ENCODE results near the gene VAMP1.
A peak's percentile ranks its signal among the peaks of the same experiment; 100 is the strongest.

VAMP1 gene

DNA sequence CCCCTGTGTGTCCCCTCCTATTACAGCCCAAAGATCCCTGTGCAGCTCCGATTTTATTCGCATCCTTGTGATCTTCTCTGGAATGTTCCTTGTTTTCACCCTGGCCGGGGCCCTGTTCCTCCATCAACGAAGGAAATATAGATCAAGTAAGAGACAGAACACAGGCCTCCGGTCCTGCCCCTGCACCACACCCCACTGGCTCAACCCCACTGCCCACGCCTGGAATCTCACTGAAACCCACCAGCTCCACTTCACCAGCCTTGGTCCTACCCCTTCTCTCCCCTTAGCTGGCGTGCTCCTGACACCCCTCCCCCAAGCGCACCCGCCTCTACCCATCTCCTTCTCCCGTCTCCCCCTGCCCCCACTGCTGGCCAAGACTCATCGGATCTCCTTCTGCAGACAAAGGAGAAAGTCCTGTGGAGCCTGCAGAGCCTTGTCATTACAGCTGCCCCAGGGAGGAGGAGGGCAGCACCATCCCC lies 19.6 kb downstream of the VAMP1 start:
- peak overlapping the region; percentile 78; the same call in 1 of the 2 replicates for H3K4me3 ChIP-seq (ENCODE audit: low read length)
- TF ChIP-seq ZNF274 (IDR thresholded peaks at IDR 0.05; ENCODE audit: low read depth, low read length): no peak

DNA sequence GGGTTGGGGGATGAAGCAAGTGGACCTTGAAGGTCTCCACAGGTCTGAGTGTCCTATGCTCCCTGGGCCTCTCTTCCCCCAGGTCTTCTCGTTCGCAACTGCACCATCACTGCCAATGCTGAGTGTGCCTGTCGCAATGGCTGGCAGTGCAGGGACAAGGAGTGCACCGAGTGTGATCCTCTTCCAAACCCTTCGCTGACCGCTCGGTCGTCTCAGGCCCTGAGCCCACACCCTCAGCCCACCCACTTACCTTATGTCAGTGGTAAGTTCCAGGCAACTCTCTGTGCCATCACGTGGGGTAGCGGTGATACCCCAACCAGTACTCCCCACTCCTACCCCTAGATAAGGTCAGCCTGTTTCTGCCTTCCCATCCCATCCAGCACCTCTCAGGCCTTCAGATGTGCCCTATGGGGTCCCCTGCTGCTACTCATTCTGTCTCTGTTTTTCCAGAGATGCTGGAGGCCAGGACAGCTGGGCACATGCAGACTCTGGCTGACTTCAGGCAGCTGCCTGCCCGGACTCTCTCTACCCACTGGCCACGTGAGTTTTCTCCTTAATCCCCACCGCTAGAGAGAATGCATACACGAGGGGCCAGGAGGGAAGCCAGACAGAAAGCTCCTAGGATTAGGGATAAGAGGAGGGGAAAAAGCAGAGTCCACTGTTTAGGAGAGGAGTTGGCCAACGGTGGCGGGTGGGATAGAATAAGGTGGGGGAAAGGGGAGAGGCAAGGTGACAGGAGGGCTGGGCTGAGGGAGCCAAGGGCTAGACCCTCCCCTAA lies 20.2 kb downstream of the VAMP1 start:
- peak overlapping the region; percentile 78; the same call in 1 of the 2 replicates for H3K4me3 ChIP-seq (ENCODE audit: low read length)
- TF ChIP-seq ZNF274 (IDR thresholded peaks at IDR 0.05; ENCODE audit: low read depth, low read length): no peak

DNA sequence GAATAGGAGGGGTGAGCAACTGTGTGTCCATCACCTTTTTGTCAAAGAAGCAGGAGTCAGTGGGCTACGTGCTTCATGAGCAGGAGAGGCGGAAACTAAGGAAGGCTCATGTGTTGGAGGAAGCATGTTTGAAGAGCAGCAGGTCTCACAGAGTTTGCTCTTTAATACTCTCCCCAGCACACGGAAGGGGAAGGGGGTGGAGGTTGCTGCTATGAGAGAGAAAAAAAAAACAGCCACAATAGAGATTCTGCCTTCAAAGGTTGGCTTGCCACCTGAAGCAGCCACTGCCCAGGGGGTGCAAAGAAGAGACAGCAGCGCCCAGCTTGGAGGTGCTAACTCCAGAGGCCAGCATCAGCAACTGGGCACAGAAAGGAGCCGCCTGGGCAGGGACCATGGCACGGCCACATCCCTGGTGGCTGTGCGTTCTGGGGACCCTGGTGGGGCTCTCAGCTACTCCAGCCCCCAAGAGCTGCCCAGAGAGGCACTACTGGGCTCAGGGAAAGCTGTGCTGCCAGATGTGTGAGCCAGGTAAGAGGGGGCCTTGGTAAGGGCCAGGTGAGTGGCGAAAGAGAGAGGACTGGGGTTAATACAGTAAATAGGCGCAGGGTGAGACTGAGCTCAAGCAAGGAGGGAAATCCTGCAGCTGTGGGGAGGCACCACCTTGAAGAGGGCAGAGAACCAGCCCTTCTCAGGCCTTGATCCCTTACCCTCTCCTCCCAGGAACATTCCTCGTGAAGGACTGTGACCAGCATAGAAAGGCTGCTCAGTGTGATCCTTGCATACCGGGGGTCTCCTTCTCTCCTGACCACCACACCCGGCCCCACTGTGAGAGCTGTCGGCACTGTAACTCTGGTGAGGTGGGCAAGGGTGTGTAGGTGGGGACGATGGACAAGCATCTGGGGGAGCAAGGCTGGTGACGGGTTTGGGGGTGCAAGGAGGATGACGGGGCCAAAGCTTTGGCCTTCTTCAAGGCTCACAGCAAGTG lies 25.5 kb downstream of the VAMP1 start, which contains the start of gene CD27:
CD27 (plus strand) TSS at position 252 of the 985 bp plus-strand sequence; CDS start at position 393, 141 bp downstream.
- peak within 1 kb of the TSS; percentile 42; the same call in 1 of the 2 replicates for H3K4me3 ChIP-seq (ENCODE audit: low read length)

DNA sequence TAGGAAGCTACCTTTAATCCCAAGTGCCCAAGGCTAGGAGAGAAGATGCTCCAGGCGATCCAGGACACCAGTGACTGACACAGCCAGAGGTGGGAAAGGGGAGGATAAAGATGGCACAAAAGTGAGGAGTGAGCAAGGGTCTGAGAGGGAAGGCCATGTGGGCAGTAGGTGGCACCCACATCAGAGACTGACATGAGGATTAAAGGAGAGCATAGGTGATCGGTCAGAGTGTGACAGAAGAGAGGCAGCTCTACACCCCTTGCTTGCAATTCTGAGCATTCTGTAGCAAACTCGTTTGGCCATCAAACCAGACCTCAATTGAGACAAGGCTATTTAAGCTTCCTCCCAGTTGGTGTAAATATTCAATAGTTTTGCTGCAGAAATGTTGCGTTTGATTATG lies 26.4 kb downstream of the VAMP1 start:
- no peak for TF ChIP-seq ZNF274 (IDR thresholded peaks at IDR 0.05; ENCODE audit: low read depth, low read length)
- H3K4me3 ChIP-seq (ENCODE audit: low read length): no peak overlapping the region; the same call in 1 of the 2 replicates

More for the DNA sequence above, 25.5 kb downstream of the VAMP1 start, which contains the start of gene CD27:
- no peak for TF ChIP-seq ZNF274 (IDR thresholded peaks at IDR 0.05; ENCODE audit: low read depth, low read length)

DNA sequence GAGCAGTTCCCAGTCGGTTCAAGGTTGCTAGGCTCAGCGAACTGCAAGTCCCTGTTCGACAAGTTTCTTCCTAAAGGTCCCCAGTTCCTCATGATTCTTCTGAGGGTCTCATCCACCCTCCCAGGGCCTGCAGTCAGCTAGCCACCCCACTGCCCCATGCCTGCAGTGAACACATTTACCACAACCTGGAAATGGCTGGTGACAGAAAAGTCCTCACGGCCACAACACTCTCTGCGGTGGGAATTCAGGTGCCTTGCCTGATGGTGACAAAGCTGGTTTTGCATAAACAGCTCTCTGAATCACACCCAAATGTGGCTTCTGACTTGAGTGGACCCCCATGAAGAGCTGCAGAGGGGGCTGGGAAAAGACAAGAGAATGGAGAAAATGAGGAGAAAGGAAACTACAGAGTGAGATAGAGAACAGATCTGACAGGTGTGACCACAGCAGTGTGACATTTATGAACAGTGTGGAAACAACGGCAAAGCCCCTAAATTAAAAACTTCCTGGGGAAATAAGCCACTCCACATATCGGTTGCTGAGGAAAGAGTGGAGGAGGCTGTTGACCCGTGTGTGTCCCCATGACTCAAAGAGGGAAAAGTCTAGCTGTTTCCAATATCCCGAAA lies 27.0 kb downstream of the VAMP1 start:
- H3K4me3 ChIP-seq (ENCODE audit: low read length): no peak overlapping the region; the same call in 1 of the 2 replicates

DNA sequence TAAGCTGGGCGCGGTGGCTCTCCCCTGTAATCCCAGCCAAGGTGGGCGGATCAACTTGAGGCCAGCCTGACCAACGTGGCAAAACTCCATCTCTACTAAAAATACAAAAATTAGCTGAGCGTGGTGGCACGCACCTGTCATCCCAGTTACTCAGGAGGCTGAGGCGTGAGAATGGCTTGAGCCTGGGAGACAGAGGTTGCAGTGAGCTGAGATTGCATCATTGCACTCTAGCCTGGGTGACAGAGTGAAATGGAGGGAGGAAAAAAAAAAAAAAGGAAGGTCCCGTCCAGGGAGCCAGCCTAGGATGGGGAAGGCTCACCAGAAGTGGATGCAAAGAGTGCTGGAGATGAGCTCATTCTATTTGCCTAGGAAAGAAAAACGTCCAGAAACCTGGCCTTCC lies 27.6 kb downstream of the VAMP1 start:
- no peak for TF ChIP-seq ZNF274 (IDR thresholded peaks at IDR 0.05; ENCODE audit: low read depth, low read length)

More for the DNA sequence above, 27.0 kb downstream of the VAMP1 start:
- no peak for TF ChIP-seq ZNF274 (IDR thresholded peaks at IDR 0.05; ENCODE audit: low read depth, low read length)

DNA sequence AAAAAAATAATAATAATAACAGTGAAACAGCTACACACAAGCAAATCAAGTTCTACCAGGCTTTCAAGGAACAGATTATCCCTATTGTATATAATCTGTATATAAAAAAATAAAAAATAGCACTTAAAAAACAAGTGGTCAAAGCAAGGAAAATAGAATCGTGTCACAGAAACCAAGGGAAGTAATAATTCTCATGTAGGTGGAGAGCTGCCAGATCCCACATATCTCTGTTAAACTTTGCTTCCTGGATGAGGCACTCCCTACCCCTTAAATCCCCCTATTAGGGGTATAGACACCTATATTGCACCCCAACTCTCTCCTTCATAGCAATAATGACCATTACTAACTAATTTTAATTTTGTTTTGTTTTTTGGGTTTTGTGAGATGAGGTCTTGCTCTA lies 30.1 kb downstream of the VAMP1 start:
- no peak overlapping the region for H3K4me3 ChIP-seq (ENCODE audit: low read length)
- TF ChIP-seq ZNF274 (IDR thresholded peaks at IDR 0.05; ENCODE audit: low read depth, low read length): no peak

More for the DNA sequence above, 27.6 kb downstream of the VAMP1 start:
- H3K4me3 ChIP-seq (ENCODE audit: low read length): no peak overlapping the region; the same call in 1 of the 2 replicates

DNA sequence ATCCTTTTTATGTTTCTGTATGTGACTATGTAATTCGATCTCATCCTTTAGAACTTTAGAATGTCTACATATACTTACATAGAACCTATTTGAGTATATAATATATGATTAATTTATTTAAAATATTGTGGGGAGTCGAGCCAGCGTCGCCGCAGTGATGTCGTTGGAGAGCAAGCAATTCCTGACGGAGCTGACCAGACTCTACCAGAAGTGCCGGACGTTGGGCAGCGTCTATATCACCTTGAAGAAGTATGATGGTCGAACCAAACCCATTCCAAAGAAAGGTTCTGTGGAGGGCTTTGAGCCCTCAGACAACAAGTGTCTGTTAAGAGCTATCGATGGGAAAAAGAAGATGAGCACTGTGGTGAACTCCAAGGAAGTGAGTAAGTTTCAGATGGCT lies 32.1 kb downstream of the VAMP1 start:
- no peak overlapping the region for H3K4me3 ChIP-seq (ENCODE audit: low read length)
- no peak for TF ChIP-seq ZNF274 (IDR thresholded peaks at IDR 0.05; ENCODE audit: low read depth, low read length)

DNA sequence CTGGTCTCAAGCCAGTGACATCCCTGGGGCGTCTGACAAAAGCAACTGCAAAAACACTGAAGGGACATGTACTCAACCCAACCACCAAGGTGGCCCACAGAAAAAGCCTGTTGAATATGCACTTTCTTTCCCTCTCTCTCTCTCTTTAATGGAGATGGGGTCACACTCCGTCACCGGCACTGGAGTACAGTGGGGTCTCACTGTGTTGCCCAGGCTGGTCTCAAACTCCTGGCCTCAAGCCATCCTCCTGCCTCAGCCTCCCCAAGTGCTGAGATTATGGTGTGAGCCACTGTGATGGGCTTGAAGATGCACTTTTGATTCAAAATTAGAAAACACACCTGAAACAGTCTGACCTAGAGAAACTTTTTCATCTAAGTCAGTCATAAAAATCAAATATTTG lies 32.9 kb downstream of the VAMP1 start:
- H3K4me3 ChIP-seq (ENCODE audit: low read length): no peak overlapping the region
- no peak for TF ChIP-seq ZNF274 (IDR thresholded peaks at IDR 0.05; ENCODE audit: low read depth, low read length)

DNA sequence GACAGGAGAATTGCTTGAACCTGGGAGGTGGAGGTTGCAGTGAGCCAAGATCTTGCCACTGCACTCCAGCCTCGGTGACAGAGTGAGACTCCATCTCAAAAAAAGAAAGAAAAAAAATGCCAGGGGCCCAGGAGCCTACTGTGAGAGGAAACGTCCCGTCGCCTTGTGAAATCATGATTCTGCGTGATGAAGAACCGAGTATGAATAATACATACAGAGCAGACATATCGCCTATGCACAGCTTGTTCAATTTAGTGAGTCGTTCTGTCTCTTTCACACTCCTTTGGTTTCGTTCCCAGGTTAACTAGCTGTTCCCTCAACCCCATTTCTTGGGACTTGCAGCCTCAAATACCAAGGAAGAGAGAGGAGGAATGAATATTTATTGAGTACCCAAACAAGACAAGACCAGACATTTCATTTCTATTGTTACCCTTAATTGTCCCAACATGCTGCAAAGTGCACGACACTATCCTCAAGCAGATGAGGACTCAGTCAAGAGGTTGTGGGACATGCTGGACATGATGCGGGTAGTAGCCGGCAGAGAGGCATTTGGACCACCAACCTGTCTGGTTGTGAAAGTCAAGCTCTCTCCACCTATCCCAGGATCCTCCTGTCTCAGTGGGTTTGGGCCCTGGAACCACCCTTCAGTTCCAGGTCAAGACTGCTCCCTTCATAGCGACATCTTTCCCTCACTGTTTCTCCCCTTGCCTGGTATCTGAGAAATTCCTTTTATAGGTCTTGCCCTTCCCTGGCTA lies 34.3 kb downstream of the VAMP1 start:
- H3K4me3 ChIP-seq (ENCODE audit: low read length): no peak overlapping the region
- TF ChIP-seq ZNF274 (IDR thresholded peaks at IDR 0.05; ENCODE audit: low read depth, low read length): no peak

DNA sequence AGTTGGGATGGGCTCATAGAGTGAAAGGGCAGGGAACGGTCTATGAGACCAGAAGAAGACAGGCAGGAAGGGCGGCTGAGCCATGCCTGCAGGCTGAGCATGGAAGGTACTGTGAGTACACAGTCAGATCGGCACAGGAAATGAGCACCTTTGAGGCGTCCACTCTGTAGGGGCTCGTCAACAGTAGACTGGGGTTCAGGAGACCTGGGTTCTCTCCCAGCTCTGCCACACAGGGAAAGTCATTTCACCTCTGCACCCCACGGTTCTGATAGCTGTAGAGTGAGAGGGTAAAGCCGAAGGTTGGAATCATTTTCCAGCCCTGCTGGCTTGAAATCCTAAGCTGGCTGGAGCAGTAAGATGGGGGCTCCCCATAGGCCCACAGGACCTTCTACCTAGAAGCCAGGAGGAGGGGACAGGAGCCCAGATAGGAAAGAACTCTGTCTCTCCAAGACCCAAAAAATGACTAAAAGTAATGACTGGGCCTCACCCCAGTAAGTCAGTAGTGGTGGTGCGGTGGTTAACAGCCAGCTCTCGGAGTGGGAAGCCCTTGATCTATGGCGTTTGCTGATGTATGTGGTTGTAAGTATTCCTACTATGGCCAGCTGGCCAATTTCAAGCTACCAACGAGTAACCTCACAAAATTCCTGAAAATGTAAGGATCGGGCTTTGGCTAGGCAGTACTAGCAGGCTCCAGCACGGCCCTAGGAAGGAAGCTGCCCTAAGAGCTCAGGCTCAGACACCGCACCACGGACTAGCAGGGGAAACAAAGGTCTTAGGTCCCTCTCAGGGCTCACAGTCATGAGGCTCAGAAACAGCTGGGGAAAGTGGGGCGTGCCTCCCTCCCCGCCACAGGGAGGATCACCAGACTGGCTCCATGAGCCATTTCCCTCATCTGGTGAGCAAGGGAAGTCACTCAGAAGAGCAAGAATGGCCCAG lies 36.0 kb downstream of the VAMP1 start:
- H3K4me3 ChIP-seq (ENCODE audit: low read length): no peak overlapping the region
- TF ChIP-seq ZNF274 (IDR thresholded peaks at IDR 0.05; ENCODE audit: low read depth, low read length): no peak

DNA sequence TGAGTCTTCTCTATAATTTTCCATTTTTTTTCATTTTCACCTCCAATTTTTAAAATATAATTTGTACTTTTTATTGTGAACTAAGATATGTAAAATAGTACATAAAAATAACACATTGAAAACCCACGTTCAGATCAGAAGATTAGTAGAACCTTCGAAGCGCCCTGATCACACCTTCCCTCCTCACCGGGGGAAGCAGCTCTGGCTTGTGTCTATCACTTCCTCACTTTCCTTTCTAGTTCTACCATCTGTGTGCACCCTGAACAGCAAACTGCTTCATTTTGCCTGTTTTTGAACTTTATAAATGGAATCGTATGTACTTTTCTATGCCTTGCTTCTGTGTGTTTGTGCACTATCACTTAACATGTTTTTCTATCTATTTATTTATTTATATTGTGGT lies 37.5 kb downstream of the VAMP1 start:
- TF ChIP-seq ZNF274 (IDR thresholded peaks at IDR 0.05; ENCODE audit: low read depth, low read length): no peak
- no peak overlapping the region for H3K4me3 ChIP-seq (ENCODE audit: low read length)
